H9 (cell line): Measurements from ENCODE around the gene CD81. TPM values are rescaled to one million over a fixed set of nuclear protein-coding genes. Genes with fewer than 3 reads are reported as not detected.

ENCODE experiments used
- DNase-seq: peaks from one replicate; pipeline ENCODE4 v3.0.0-alpha.2; 2017
- H2AFZ ChIP-seq: one replicate; pipeline ENCODE4 v1.6.1; 2013; ENCODE audit warnings: mild to moderate bottlenecking, low read length, control low read depth, moderate library complexity
- H2AK5ac ChIP-seq: 2 replicates; pipeline ENCODE4 v1.6.1; 2013; ENCODE audit warnings: low read length, control low read depth, mixed read lengths; ENCODE audit not compliant: insufficient read length
- H2BK120ac ChIP-seq: one replicate; pipeline ENCODE4 v1.6.1; 2013; ENCODE audit warnings: low read depth, mild to moderate bottlenecking, low read length, control low read depth, inconsistent platforms; ENCODE audit not compliant: poor library complexity, severe bottlenecking
- H2BK12ac ChIP-seq: 2 replicates; pipeline ENCODE4 v1.6.1; 2013; ENCODE audit warnings: low read length, control low read depth, mixed read lengths, low read depth; ENCODE audit not compliant: insufficient read length
- H2BK15ac ChIP-seq: 2 replicates; pipeline ENCODE4 v1.6.1; 2013; ENCODE audit warnings: low read depth, low read length, control low read depth
- H2BK20ac ChIP-seq: one replicate; pipeline ENCODE4 v1.6.1; 2013; ENCODE audit warnings: low read depth, mild to moderate bottlenecking, low read length, control low read depth, inconsistent platforms; ENCODE audit not compliant: poor library complexity, severe bottlenecking
- H2BK5ac ChIP-seq: 2 replicates; pipeline ENCODE4 v1.6.1; 2013; ENCODE audit warnings: low read length, control low read depth, mixed read lengths; ENCODE audit not compliant: insufficient read length
- H3K14ac ChIP-seq: 2 replicates; pipeline ENCODE4 v1.6.1; 2013; ENCODE audit warnings: low read length, control low read depth; ENCODE audit not compliant: insufficient read depth
- H3K18ac ChIP-seq: 2 replicates; pipeline ENCODE4 v1.6.1; 2013; ENCODE audit warnings: low read depth, mild to moderate bottlenecking, mixed read lengths, low read length, control low read depth; ENCODE audit not compliant: insufficient read length
- H3K23ac ChIP-seq: 2 replicates; pipeline ENCODE4 v1.6.1; 2013; ENCODE audit warnings: low read length, control low read depth, mixed read lengths, low read depth; ENCODE audit not compliant: insufficient read length
- H3K23me2 ChIP-seq: 2 replicates; pipeline ENCODE4 v1.6.1; 2013; ENCODE audit warnings: low read depth, mild to moderate bottlenecking, mixed read lengths, low read length, control low read depth; ENCODE audit not compliant: insufficient read length, poor library complexity, severe bottlenecking
- H3K27ac ChIP-seq: 2 replicates; pipeline ENCODE4 v1.5.1; 2013; ENCODE audit warnings: low read length, control low read depth, mixed read lengths, low read depth; ENCODE audit not compliant: insufficient read length
- H3K27me3 ChIP-seq: 2 replicates; pipeline ENCODE4 v1.6.1; 2013; ENCODE audit warnings: low read length, control low read depth, inconsistent platforms; ENCODE audit not compliant: insufficient read depth
- H3K4ac ChIP-seq: 2 replicates; pipeline ENCODE4 v1.6.1; 2013; ENCODE audit warnings: low read depth, mild to moderate bottlenecking, control low read depth, inconsistent platforms, low read length, moderate library complexity
- H3K4me1 ChIP-seq: 2 replicates; pipeline ENCODE4 v1.6.1; 2013; ENCODE audit warnings: low read length, control low read depth, inconsistent platforms; ENCODE audit not compliant: insufficient read depth
- H3K4me2 ChIP-seq: 2 replicates; pipeline ENCODE4 v1.6.1; 2013; ENCODE audit warnings: low read length, control low read depth, mixed read lengths; ENCODE audit not compliant: insufficient read length, insufficient read depth
- H3K56ac ChIP-seq: 2 replicates; pipeline ENCODE4 v1.6.1; 2013; ENCODE audit warnings: low read depth, mild to moderate bottlenecking, mixed read lengths, low read length, control low read depth; ENCODE audit not compliant: insufficient read length
- H3K79me1 ChIP-seq: 2 replicates; pipeline ENCODE4 v1.6.1; 2013; ENCODE audit warnings: low read depth, mild to moderate bottlenecking, moderate library complexity, low read length, control low read depth, inconsistent platforms; ENCODE audit not compliant: insufficient read depth, poor library complexity, severe bottlenecking
- H3K79me2 ChIP-seq: 2 replicates; pipeline ENCODE4 v1.6.1; 2013; ENCODE audit warnings: low read length, control low read depth, inconsistent platforms; ENCODE audit not compliant: insufficient read depth
- H3K9ac ChIP-seq: 2 replicates; pipeline ENCODE4 v1.6.1; 2013; ENCODE audit warnings: low read length, control low read depth, mixed read lengths; ENCODE audit not compliant: insufficient read length; ENCODE audit errors: extremely low read depth
- H3K9me3 ChIP-seq: one replicate; pipeline ENCODE4 v1.6.1; 2013; ENCODE audit warnings: low read depth, low read length, inconsistent platforms; ENCODE audit not compliant: control insufficient read depth
- H3T11ph ChIP-seq: one replicate; pipeline ENCODE4 v1.6.1; 2013; ENCODE audit warnings: mild to moderate bottlenecking, low read length, control low read depth, inconsistent platforms
- H4K20me1 ChIP-seq: one replicate; pipeline ENCODE4 v1.6.1; 2013; ENCODE audit not compliant: control insufficient read depth, insufficient read length, insufficient read depth
- H4K5ac ChIP-seq: 2 replicates; pipeline ENCODE4 v1.6.1; 2013; ENCODE audit warnings: low read depth, mild to moderate bottlenecking, mixed read lengths, low read length, control low read depth; ENCODE audit not compliant: insufficient read length
- H4K8ac ChIP-seq: replicated peaks from 2 replicates; pipeline ENCODE4 v1.6.1; 2013; ENCODE audit warnings: low read length, control low read depth, mixed read lengths, low read depth; ENCODE audit not compliant: insufficient read length
- H4K91ac ChIP-seq: 2 replicates; pipeline ENCODE4 v1.6.1; 2013; ENCODE audit warnings: low read depth, mild to moderate bottlenecking, moderate library complexity, mixed read lengths, low read length, control low read depth; ENCODE audit not compliant: insufficient read length
- H3K27ac Mint-ChIP-seq, 3 experiments: 2 replicates in 2 of 3; 3 replicates in 1 of 3; pipeline ENCODE4 v1.8.0; 2020 to 2021; ENCODE audit warnings: mixed read lengths in 3 of 3, mild to moderate bottlenecking in 1 of 3, moderate library complexity in 1 of 3
- H3K27me3 Mint-ChIP-seq: 2 replicates; pipeline ENCODE4 v1.8.0; 2021; ENCODE audit warnings: low read depth, mild to moderate bottlenecking, moderate library complexity, mixed read lengths
- H3K36me3 Mint-ChIP-seq, 3 experiments: 2 replicates in 2 of 3; 3 replicates in 1 of 3; pipeline ENCODE4 v1.8.0; 2020 to 2021; ENCODE audit warnings: low read depth in 3 of 3, mixed read lengths in 3 of 3; ENCODE audit not compliant: insufficient read depth in 1 of 3
- H3K4me1 Mint-ChIP-seq, 2 experiments: 2 replicates each; pipeline ENCODE4 v1.8.0; 2020; ENCODE audit warnings: mixed read lengths in 2 of 2
- H3K4me3 Mint-ChIP-seq, 2 experiments: 2 replicates in 1 of 2; 3 replicates in 1 of 2; pipeline ENCODE4 v1.8.0; 2020 to 2021; ENCODE audit warnings: mild to moderate bottlenecking in 2 of 2, mixed read lengths in 2 of 2, moderate library complexity in 1 of 2
- H3K9me3 Mint-ChIP-seq, 2 experiments: 2 replicates in 1 of 2; 3 replicates in 1 of 2; pipeline ENCODE4 v1.8.0; 2020; ENCODE audit warnings: mild to moderate bottlenecking in 2 of 2, mixed read lengths in 2 of 2, moderate library complexity in 1 of 2
- WGBS: extraction: QIAGEN DNeasy Blood & Tissue Kit; methylation state at CpG from one replicate; pipeline ENCODE4 v1.1.7; 2013; ENCODE audit warnings: missing lambda C conversion rate, low lambda C conversion rate, mixed read lengths; ENCODE audit not compliant: insufficient read length; ENCODE audit errors: extremely low coverage; 5-methylcytosine and 5-hydroxymethylcytosine counted together
- total RNA-seq: library from RNA; stranded (reverse); gene quantifications from 2 replicates; pipeline ENCODE4 v1.2.1, GENCODE V29; 2021
- TF ChIP-seq, protein P1 (sequence below): fragments of 200-600 bp; sonication (generic); conservative IDR thresholded peaks from 3 replicates; pipeline ENCODE4 v1.8.0; 2021; ENCODE audit warnings: antibody characterized with exemption, mild to moderate bottlenecking

CD81 gene
- total RNA-seq, 1 experiment from 2014 or later = 246 TPM

DNA sequence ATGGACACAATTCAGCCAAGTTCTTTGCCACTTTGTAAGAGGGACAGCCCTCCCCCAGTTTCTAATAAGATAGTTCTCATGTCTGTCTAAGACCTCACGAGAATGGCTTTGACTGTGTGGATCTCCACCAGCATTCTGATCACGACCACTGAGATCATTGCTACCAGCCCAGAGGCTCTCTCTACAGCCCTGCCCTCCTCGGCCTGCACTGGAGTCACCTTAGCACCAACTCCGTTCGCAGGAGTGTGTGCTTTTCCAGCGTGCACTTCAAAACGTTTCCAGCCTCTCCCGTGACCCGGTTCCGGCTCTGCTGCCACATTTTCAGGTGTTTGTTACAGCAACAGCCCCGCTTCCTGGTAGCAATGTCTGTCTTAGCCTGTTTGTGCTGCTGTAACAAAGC, 49.1 kb upstream of the CD81 start:
- Histone ChIP-seq H2BK15ac (no peak overlapping the region), H3K18ac (no peak overlapping the region), H3K79me2 (no peaks in the 10 kb centered on the region), H4K91ac (no peak overlapping the region), H3K9me3 (peaks cover 5% of the 10 kb centered on the region), H3K14ac (no peak overlapping the region), H3K23me2 (no peaks in the 10 kb centered on the region), H3K27ac (no peak overlapping the region), H3T11ph (no peak overlapping the region), H3K27me3 (no peaks in the 10 kb centered on the region), H4K8ac (no peak overlapping the region), H2BK120ac (no peak overlapping the region), H2BK5ac (no peak overlapping the region), H3K4me2 (no peak overlapping the region), H2AFZ (no peak overlapping the region), H4K20me1 (no peaks in the 10 kb centered on the region), H3K4me1 (no peaks in the 10 kb centered on the region), H2BK20ac (no peak overlapping the region), H3K23ac (no peak overlapping the region), H3K56ac (no peak overlapping the region), H3K79me1 (no peaks in the 10 kb centered on the region), H3K4ac (no peak overlapping the region), H3K9ac (no peak overlapping the region), H2BK12ac (no peak overlapping the region), H2AK5ac (no peak overlapping the region), H4K5ac (no peak overlapping the region)
- peak overlapping the region in 1 of 3 experiments; percentile 76; a peak in 1 of 7 replicates for H3K27ac Mint-ChIP-seq
- peaks cover 44% of the 10 kb centered on the region for H3K27me3 Mint-ChIP-seq
- H3K36me3 Mint-ChIP-seq = peaks cover 9 to 18% (median 11%) of the 10 kb centered on the region in 3 experiments; a peak in 6 of 7 replicates
- peaks cover 18 to 26% of the 10 kb centered on the region in 2 experiments for H3K9me3 Mint-ChIP-seq
- TF ChIP-seq, protein P1, sequence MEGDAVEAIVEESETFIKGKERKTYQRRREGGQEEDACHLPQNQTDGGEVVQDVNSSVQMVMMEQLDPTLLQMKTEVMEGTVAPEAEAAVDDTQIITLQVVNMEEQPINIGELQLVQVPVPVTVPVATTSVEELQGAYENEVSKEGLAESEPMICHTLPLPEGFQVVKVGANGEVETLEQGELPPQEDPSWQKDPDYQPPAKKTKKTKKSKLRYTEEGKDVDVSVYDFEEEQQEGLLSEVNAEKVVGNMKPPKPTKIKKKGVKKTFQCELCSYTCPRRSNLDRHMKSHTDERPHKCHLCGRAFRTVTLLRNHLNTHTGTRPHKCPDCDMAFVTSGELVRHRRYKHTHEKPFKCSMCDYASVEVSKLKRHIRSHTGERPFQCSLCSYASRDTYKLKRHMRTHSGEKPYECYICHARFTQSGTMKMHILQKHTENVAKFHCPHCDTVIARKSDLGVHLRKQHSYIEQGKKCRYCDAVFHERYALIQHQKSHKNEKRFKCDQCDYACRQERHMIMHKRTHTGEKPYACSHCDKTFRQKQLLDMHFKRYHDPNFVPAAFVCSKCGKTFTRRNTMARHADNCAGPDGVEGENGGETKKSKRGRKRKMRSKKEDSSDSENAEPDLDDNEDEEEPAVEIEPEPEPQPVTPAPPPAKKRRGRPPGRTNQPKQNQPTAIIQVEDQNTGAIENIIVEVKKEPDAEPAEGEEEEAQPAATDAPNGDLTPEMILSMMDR = no peak
- H3K4me3 Mint-ChIP-seq = no peak overlapping the region
- WGBS = no CpG with 5 or more reads among the region's 11 CpGs
- no peak for DNase-seq
- H3K4me1 Mint-ChIP-seq = peaks cover 11 to 14% of the 10 kb centered on the region in 2 experiments; a peak in 3 of 4 replicates
